ENCODE data around the gene RUNX1.

DNA sequence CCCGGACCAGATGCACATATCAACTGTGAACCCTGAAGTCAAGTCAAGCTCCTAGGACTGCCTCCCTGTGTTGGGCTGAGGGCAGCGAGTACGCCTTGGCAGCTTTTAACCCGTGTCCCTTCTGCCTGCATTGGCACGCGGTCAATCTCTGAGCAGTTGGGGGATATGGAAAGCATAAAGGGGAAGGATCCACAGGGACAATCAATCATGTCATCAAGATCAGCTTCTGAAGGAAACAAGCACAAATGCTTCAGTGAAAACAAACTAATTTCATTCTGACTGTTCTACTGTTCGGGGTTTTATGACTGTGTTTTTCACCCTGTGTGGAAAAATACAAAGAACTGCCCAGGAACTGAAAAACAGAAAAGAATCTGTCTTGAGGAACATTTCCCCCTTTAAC is 106.2 kb downstream of the RUNX1 start:
- TF ChIP-seq, protein P1, sequence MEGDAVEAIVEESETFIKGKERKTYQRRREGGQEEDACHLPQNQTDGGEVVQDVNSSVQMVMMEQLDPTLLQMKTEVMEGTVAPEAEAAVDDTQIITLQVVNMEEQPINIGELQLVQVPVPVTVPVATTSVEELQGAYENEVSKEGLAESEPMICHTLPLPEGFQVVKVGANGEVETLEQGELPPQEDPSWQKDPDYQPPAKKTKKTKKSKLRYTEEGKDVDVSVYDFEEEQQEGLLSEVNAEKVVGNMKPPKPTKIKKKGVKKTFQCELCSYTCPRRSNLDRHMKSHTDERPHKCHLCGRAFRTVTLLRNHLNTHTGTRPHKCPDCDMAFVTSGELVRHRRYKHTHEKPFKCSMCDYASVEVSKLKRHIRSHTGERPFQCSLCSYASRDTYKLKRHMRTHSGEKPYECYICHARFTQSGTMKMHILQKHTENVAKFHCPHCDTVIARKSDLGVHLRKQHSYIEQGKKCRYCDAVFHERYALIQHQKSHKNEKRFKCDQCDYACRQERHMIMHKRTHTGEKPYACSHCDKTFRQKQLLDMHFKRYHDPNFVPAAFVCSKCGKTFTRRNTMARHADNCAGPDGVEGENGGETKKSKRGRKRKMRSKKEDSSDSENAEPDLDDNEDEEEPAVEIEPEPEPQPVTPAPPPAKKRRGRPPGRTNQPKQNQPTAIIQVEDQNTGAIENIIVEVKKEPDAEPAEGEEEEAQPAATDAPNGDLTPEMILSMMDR (IDR thresholded peaks at IDR 0.05 in 8 of 11, conservative IDR thresholded peaks at IDR 0.05 in 3 of 11), result no peak
- TF ChIP-seq POLR2AphosphoS5 (IDR thresholded peaks at IDR 0.05), result no peak

Data from spleen (tissue), 7 donors.